Mucosa of rectum (tissue), 2 donors: ENCODE data around the gene NELL1.

Experiments used
- H3K27ac ChIP-seq, 2 donors: one replicate each; pipeline ENCODE4 v1.7.0; 2013; ENCODE audit warnings: inconsistent platforms in 2 of 2, low read depth in 2 of 2, low read length in 2 of 2
- H3K27me3 ChIP-seq, 2 donors: one replicate each; pipeline ENCODE4 v1.7.0; 2013; ENCODE audit warnings: low read length in 2 of 2; ENCODE audit not compliant: control insufficient read depth in 2 of 2, insufficient read depth in 2 of 2
- H3K36me3 ChIP-seq, 2 donors: one replicate each; pipeline ENCODE4 v1.7.0; 2013; ENCODE audit warnings: low read length in 2 of 2; ENCODE audit not compliant: control insufficient read depth in 2 of 2, insufficient read depth in 2 of 2
- H3K4me1 ChIP-seq, 2 donors: one replicate each; pipeline ENCODE4 v1.7.0; 2013; ENCODE audit warnings: low read length in 2 of 2, mild to moderate bottlenecking in 1 of 2; ENCODE audit not compliant: control insufficient read depth in 2 of 2, insufficient read depth in 2 of 2
- H3K4me3 ChIP-seq, 2 donors: one replicate each; pipeline ENCODE4 v1.7.0; 2013; ENCODE audit warnings: low read length in 2 of 2
- H3K9ac ChIP-seq, 2 donors: one replicate each; pipeline ENCODE4 v1.7.0; 2013; ENCODE audit warnings: low read length in 2 of 2, low read depth in 1 of 2, mild to moderate bottlenecking in 1 of 2
- H3K9me3 ChIP-seq, 2 donors: one replicate each; pipeline ENCODE4 v1.7.0; 2013; ENCODE audit warnings: low read length in 2 of 2; ENCODE audit not compliant: control insufficient read depth in 2 of 2
- donor health status: healthy.
- donor health status: Normal muscosa, but diverticular disease.

The NELL1 gene

GRCh38 chr11:21602699-21603098 is 933.3 kb downstream of the NELL1 start:
- H3K4me1 ChIP-seq = no peaks in the 10 kb centered on the region
- no peaks in the 10 kb centered on the region for H3K36me3 ChIP-seq
- H3K4me3 ChIP-seq = no peak overlapping the region
- no peaks in the 10 kb centered on the region for H3K9me3 ChIP-seq
- no peak overlapping the region for H3K27ac ChIP-seq
- H3K27me3 ChIP-seq = no peaks in the 10 kb centered on the region
- H3K9ac ChIP-seq = no peak overlapping the region

- Histone ChIP-seq H3K4me3 (no peak overlapping the region), H3K27ac (no peak overlapping the region), H3K4me1 (no peaks in the 10 kb centered on the region), H3K36me3 (no peaks in the 10 kb centered on the region), H3K9me3 (no peaks in the 10 kb centered on the region), H3K9ac (no peak overlapping the region), H3K27me3 (no peaks in the 10 kb centered on the region)
These were observed 934.5 kb downstream of the NELL1 start for GRCh38 chr11:21603886-21604285.

- Histone ChIP-seq H3K27ac (no peak overlapping the region), H3K36me3 (no peaks in the 10 kb centered on the region), H3K4me1 (no peaks in the 10 kb centered on the region), H3K9me3 (no peaks in the 10 kb centered on the region), H3K27me3 (no peaks in the 10 kb centered on the region), H3K4me3 (no peak overlapping the region), H3K9ac (no peak overlapping the region)
These were observed 935.2 kb downstream of the NELL1 start for GRCh38 chr11:21604564-21604963.

- no peaks in the 10 kb centered on the region for H3K9me3 ChIP-seq
- no peaks in the 10 kb centered on the region for H3K27me3 ChIP-seq
- no peaks in the 10 kb centered on the region for H3K36me3 ChIP-seq
- H3K4me3 ChIP-seq = no peak overlapping the region
- no peak overlapping the region for H3K27ac ChIP-seq
- no peaks in the 10 kb centered on the region for H3K4me1 ChIP-seq
- no peak overlapping the region for H3K9ac ChIP-seq
These were observed 942.9 kb downstream of the NELL1 start for GRCh38 chr11:21612326-21612725.

GRCh38 chr11:21614961-21615360 is 945.6 kb downstream of the NELL1 start:
- no peak overlapping the region for H3K4me3 ChIP-seq
- H3K36me3 ChIP-seq = no peaks in the 10 kb centered on the region
- H3K9me3 ChIP-seq = no peaks in the 10 kb centered on the region
- H3K27me3 ChIP-seq = no peaks in the 10 kb centered on the region
- no peaks in the 10 kb centered on the region for H3K4me1 ChIP-seq
- H3K9ac ChIP-seq = no peak overlapping the region
- H3K27ac ChIP-seq = no peak overlapping the region

- H3K9ac ChIP-seq = no peak overlapping the region
- no peak overlapping the region for H3K4me3 ChIP-seq
- H3K36me3 ChIP-seq = no peaks in the 10 kb centered on the region
- no peak overlapping the region for H3K27ac ChIP-seq
- no peaks in the 10 kb centered on the region for H3K4me1 ChIP-seq
- no peaks in the 10 kb centered on the region for H3K9me3 ChIP-seq
- no peaks in the 10 kb centered on the region for H3K27me3 ChIP-seq
These were observed 946.6 kb downstream of the NELL1 start for GRCh38 chr11:21615955-21616371.

GRCh38 chr11:21622566-21622965 is 953.2 kb downstream of the NELL1 start:
- H3K27ac ChIP-seq = no peak overlapping the region
- no peaks in the 10 kb centered on the region for H3K9me3 ChIP-seq
- H3K9ac ChIP-seq = no peak overlapping the region
- H3K27me3 ChIP-seq = no peaks in the 10 kb centered on the region
- H3K4me1 ChIP-seq = no peaks in the 10 kb centered on the region
- no peak overlapping the region for H3K4me3 ChIP-seq
- H3K36me3 ChIP-seq = no peaks in the 10 kb centered on the region

- Histone ChIP-seq H3K36me3 (no peaks in the 10 kb centered on the region), H3K4me3 (no peak overlapping the region), H3K27me3 (no peaks in the 10 kb centered on the region), H3K27ac (no peak overlapping the region), H3K4me1 (no peaks in the 10 kb centered on the region), H3K9ac (no peak overlapping the region), H3K9me3 (no peaks in the 10 kb centered on the region)
These were observed 953.6 kb downstream of the NELL1 start for GRCh38 chr11:21622995-21623394.
